ENCODE data around the gene ABCA7.

The ABCA7 gene

GRCh38 chr19:1057176-1057855, 17.4 kb downstream of the ABCA7 start:
- no peak for DNase-seq (ENCODE audit: low read depth)

GRCh38 chr19:1058112-1058511, 18.2 kb downstream of the ABCA7 start:
- no peak for DNase-seq (ENCODE audit: low read depth)

GRCh38 chr19:1060689-1061088, 20.8 kb downstream of the ABCA7 start:
- DNase-seq (ENCODE audit: low read depth) = no peak

GRCh38 chr19:1061987-1062386, 22.1 kb downstream of the ABCA7 start:
- DNase-seq (ENCODE audit: low read depth) = no peak

GRCh38 chr19:1062387-1063029, 22.6 kb downstream of the ABCA7 start:
- DNase-seq (ENCODE audit: low read depth) = no peak

GRCh38 chr19:1063030-1063908, 23.4 kb downstream of the ABCA7 start:
- DNase-seq (ENCODE audit: low read depth) = no peak

- no peak for DNase-seq (ENCODE audit: low read depth)
These were observed 24.2 kb downstream of the ABCA7 start for GRCh38 chr19:1063909-1064660.

- DNase-seq (ENCODE audit: low read depth) = no peak
These were observed 25.0 kb downstream of the ABCA7 start for GRCh38 chr19:1064661-1065605.

GRCh38 chr19:1065606-1066109, 25.8 kb downstream of the ABCA7 start:
- DNase-seq (ENCODE audit: low read depth) = no peak

- no peak for DNase-seq (ENCODE audit: low read depth)
These were observed 26.4 kb downstream of the ABCA7 start for GRCh38 chr19:1066251-1066747.

- no peak for DNase-seq (ENCODE audit: low read depth)
These were observed 26.9 kb downstream of the ABCA7 start, which contains the start of gene ARHGAP45 for GRCh38 chr19:1066748-1067340. TSS of gene ARHGAP45 (plus strand) at chr19:1067167. CDS start at chr19:1067406, 239 bp downstream.

GRCh38 chr19:1067341-1067957, 27.5 kb downstream of the ABCA7 start:
- no peak for DNase-seq (ENCODE audit: low read depth)

GRCh38 chr19:1068009-1069001, 28.4 kb downstream of the ABCA7 start:
- no peak for DNase-seq (ENCODE audit: low read depth)

- no peak for DNase-seq (ENCODE audit: low read depth)
These were observed 29.3 kb downstream of the ABCA7 start for GRCh38 chr19:1069009-1069779.

- no peak for DNase-seq (ENCODE audit: low read depth)
These were observed 30.6 kb downstream of the ABCA7 start for GRCh38 chr19:1070576-1070930.

GRCh38 chr19:1070931-1071791, 31.3 kb downstream of the ABCA7 start:
- no peak for DNase-seq (ENCODE audit: low read depth)

All from fibroblast of the conjunctiva (primary cell).